NOMO-1 treated with DMSO at 0.1 percent for 48 hours (cell line): ENCODE measurements around the gene GPI.
"Not testable (repeated sequence)": the region's sequence is repeated elsewhere in the genome, so short reads cannot be mapped to it uniquely, and the experiment has no call there.

Source experiments
- DNase-seq: peaks from one replicate; lab custom pipeline; 2025; ENCODE audit not compliant: unreplicated experiment; lab: John Stamatoyannopoulos, UW

GPI gene

DNA sequence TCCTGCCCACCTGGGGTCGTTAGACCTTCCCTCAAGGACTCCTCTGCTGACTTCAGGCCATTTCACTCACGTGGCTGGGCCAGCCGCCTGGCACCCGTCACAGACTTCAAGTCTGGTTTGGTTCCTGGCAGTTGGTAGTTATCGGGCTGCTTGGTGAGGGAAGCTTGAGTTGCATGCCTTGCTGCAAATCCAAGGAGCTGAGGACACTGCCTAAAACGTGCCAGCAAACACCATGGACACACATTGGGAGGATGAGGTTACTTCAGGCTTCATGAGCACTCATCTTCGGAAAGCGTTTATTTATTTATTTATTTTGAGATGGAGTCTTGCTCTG, 2.6 kb downstream of the GPI start:
- DNase-seq: no peak

GRCh38 chr19:34368338-34368737, 3.3 kb downstream of the GPI start:
- DNase-seq: no peak

DNA sequence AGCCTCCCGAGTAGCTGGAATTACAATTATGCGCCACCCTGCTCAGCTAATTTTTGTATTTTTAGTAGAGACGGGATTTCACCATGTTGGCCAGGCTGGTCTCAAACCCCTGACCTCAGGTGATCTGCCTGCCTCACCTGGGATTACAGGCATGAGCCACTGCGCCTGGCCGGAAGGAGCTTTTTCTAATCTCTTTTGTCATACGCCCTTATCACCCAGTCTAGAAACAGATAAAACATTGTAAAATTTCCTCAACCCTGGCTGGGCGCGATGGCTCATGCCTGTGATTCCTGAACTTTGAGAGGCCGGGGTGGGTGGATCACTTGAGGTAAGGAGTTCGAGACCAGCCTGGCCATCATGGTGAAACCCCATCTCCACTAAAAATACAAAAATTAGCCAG, 4.2 kb downstream of the GPI start:
- not testable (repeated sequence) for DNase-seq

GRCh38 chr19:34370117-34370516, 5.1 kb downstream of the GPI start:
- no peak for DNase-seq

DNA sequence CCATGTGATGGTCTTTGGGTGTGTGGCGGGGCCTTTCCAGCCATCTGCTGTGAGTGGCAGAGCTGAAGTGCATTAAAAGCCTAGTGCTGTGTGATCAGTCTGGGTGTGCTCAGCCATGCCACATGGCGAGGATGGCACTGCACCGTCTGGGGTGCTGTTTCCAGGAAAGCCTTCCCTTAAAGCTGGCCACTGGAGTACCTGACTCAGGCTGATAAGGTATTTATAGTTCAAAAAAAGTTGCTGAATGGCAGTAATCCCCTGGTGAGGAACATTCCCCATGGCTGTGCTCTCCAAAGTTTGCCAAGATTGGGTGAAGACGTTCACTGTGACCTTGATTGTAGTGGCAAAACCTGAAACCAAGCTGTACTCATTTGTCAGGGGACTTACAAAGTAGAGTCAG, 6.0 kb downstream of the GPI start:
- DNase-seq: no peak

DNA sequence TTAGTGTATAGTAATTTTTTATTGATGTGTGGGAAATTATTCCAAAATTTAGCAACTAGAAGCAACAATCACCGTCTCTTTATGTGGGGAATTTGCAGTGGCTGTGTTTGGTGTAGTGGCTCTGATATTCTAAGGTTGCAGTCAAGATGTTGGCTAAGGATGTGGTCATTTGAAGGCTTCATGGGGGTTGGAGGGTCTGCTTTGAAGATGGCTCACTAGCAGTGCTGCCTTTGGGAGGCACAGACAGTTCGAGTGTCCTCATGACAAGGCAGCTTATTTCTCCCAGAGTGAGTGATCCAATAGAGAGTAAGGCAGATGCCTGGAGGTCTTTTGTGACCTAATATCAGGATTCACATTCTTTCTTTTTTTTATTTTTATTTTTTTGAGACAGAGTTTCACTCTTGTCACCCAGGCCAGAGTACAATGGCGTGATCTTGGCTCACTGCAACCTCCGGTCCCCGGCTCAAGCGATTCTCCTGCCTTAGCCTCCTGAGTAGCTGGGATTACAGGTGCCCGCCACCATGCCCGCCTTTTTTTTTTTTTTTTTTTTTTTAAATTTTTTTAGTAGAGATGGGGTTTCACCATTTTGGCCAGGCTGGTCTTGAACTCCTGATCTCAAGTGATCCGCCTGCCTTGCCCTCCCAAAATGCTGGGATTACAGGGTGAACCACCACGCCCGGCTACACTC, 8.7 kb downstream of the GPI start:
- no peak for DNase-seq

- no peak for DNase-seq
Observed at GRCh38 chr19:34375598-34375997, 10.6 kb downstream of the GPI start.

- DNase-seq: no peak
Observed at GRCh38 chr19:34380639-34381241, 15.7 kb downstream of the GPI start.

- DNase-seq: no peak
Observed at GRCh38 chr19:34381399-34382251, 16.6 kb downstream of the GPI start.

DNA sequence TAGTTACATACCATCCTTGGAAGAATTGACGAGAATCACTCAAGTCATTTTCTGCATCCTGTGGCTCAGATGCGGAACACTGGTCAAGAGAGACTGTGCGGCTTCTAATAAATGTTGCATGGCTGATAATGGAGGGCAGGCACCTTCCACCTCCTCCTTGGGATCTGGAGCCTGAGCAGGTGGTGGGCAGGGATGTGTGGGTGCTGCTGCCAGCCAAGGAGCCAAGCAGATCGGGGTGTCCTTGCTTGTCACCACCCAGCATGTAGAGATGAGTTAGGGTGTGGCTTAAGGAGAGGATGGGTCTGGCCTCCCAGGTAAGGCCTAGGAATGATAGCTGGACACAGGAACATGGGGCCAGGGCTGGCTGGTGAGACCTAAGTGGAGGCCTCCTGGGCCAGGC, 17.5 kb downstream of the GPI start:
- no peak for DNase-seq

- DNase-seq: no peak
Observed at GRCh38 chr19:34383599-34383998, 18.6 kb downstream of the GPI start.

- DNase-seq: no peak
Observed at GRCh38 chr19:34386645-34387445, 21.8 kb downstream of the GPI start.

GRCh38 chr19:34387446-34387810, 22.4 kb downstream of the GPI start:
- DNase-seq: no peak

DNA sequence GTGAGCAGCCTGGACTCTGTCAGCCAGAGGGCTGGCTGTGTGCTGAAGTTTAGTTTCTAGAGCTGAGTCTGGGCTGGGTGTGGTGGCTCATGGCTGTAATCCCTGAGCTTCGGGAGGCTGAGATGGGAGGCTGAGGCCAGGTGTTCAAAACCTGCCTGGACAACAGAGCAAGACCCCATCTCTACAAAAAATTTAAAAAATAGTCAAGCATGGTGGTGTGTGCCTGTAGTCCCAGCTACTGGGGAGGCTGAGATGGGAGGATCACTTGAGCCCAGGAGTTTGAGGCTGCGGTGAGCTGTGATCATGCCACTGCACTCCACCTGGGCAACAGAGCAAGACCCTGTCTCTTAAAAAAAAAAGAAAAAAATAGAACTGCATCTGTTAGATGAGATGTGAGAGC, 23.7 kb downstream of the GPI start:
- not testable (repeated sequence) for DNase-seq

GRCh38 chr19:34391813-34392212, 26.8 kb downstream of the GPI start:
- no peak for DNase-seq

DNA sequence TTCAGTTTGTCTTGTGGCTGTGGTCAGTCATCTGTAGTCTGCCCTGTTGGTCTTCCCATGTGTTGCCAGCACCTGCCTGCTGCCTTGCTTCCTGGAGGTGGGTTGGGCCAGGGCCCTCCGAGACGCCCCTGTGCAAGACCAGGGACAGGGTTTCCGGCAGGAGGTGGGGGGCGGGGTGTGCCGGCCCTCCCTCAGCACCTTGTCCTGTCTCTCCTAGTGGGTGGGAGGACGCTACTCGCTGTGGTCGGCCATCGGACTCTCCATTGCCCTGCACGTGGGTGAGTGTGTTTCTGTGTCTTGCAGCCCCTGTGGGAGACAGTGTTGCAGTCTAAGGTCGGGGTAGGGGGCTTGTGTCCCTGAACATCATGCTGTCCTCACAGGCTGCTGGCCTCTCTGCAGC, 28.0 kb downstream of the GPI start:
- DNase-seq: no peak

- no peak for DNase-seq
Observed at GRCh38 chr19:34393629-34394028, 28.6 kb downstream of the GPI start.

- no peak for DNase-seq
Observed at GRCh38 chr19:34397853-34398252, 32.9 kb downstream of the GPI start.

DNA sequence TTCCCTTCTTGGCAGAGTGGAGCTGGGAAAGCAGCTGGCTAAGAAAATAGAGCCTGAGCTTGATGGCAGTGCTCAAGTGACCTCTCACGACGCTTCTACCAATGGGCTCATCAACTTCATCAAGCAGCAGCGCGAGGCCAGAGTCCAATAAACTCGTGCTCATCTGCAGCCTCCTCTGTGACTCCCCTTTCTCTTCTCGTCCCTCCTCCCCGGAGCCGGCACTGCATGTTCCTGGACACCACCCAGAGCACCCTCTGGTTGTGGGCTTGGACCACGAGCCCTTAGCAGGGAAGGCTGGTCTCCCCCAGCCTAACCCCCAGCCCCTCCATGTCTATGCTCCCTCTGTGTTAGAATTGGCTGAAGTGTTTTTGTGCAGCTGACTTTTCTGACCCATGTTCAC, 34.9 kb downstream of the GPI start:
- no peak for DNase-seq

- not testable (repeated sequence) for DNase-seq
Observed at GRCh38 chr19:34400844-34401243, 35.8 kb downstream of the GPI start.

- no peak for DNase-seq
Observed at GRCh38 chr19:34402074-34402600, 37.1 kb downstream of the GPI start.
